T47D (cell line): Measurements from ENCODE around the gene SLC16A2.
A peak's percentile ranks its signal among the peaks of the same experiment; 100 is the strongest.

ENCODE experiments used
- DNase-seq, 2 experiments: peaks; one replicate each; pipeline versions ENCODE4 v3.0.0 to v3.0.0-alpha.2; 2011 to 2012; ENCODE audit warnings: low read depth in 1 of 2, low spot score in 1 of 2
- JUND ChIP-seq: IDR thresholded peaks from 2 replicates; pipeline ENCODE4 v1.6.1; 2012; ENCODE audit warnings: low read depth
- in situ Hi-C: cut with HindIII; loops from 2 replicates; pipeline ENCODE4 v1.10.0; 2016; ENCODE audit warnings: low sequenced_read_pairs, low pct_unique_long_range_greater_than_20kb

SLC16A2 gene

DNA sequence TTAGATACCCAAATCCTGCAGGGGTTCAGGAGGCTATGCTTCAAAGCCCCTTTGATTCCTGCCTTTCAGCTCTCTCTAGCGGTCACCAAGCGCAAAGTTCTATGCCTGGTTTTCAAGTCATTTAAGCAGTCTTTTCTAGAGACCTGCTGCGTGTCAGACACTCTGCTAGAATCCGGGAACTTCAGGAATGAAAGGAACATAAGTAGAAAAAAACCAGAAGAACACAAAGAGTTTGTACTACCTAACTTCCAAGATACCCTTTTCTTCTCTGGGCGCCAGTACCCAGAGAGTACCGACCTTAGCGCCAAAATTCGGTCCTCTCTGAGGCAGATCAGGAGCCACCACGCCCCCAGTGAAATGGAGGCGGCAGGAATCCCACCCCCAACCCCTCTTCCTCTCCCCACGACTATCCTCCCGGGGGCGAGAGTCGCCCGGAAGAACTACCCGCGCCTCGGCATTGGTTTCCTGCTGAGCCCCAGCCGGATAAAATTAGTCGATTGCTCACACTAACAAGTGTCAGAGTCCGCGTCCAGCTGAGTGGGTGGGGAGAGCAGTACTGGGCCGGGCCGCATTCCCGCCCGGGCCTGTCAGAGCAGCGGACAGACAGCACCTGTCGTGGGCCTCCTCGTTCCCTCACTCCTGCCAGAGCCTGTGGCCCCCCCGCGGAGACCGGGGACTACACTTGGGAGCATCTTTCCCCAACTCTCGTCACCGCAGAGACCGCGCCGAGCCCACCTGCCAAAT, 114.3 kb downstream of the SLC16A2 start:
- peak; percentile 28 to 58 for DNase-seq
- no peak for TF ChIP-seq JUND
- in situ Hi-C loops = no loop called here

DNA sequence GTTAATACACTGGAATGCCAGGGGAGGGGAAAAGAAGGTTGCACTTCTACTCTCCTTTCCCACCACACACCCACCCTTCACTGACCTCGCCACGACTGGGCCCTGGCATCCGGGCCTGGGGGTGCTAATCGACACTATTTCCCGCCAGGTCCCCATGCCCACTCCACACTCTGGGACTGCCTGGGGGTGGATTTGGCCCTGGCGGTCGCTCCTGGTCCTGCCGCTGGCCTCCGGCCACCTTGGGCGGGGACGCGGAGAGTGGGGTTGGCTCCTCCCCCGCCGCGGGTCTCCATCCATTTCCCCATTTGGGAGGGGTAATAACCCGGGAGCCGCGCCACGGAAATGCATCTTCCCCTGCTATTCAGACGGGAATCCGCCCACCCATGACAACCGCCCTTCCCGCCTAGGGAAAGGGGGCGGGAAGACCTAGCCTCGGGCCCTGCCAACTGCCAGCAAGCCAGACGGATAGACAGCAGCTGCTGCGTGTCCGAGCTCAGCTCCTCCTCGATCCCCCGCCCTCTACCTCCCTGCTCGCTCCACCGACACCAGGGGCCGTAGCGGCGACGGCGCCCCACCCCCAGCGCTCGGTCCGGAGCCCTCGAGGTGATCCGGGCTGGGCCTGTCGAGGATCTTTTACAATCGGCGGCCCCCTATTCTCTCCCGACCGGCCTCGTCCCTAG, 115.0 kb downstream of the SLC16A2 start:
- DNase-seq = peak; percentile 56 to 76
- in situ Hi-C loops = no loop called here
- TF ChIP-seq JUND = no peak

DNA sequence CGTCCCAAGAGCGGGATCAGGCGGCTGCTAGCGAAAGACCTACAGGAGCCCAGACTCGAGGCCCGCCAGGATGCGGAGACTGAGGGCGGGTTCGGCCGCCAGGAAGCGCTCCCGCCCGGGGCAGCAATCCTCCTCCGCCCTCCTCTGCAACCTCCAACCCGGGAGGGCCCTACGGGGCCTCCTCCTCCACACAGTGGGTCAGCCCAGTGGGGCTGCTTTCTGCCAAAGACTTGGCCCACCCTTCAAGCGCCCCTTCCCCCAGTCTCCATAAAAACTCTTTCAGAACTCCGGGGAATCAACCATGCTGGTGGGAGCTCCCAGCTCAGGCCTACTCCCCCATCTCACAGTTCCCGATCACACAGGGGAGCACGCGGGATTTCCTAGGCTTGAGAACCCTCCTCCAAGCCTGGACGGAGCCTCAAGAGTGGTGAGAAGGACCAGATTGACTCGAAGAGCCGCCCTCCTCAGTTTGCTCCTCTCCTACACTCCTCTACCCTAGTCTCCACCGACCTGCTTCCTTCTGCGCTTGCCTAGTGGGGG, 115.6 kb downstream of the SLC16A2 start:
- peak in 1 of 2 experiments; percentile 11 for DNase-seq
- no peak for TF ChIP-seq JUND
- in situ Hi-C loops = no loop called here

DNA sequence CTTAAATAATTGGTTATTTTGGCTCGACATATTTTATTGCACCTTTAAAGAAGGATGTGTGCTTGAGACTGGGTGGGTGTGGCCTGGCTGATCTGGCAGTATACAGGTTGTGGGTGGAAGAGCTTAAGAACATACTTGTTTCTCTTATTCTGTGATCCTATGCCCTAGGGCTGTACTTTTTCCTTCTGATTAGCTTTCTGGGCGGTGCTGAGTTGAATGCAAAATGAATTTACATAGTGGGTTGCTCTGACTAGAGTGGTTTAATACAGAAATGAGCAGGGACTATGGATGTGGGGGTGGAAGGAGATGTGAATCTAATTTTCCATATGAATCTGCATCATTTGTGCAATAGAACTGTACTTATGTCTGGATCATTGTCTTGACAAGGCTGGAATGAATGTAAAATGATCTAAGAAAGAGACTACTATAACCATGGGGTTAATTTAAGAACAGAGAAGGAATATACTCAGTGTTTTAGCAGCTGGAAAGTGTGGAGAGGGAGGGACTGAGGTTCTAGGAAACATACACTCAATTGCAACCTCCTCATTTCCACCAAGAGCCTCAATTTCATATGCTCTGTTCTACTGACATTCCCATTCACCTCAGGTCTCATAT, 119.4 kb downstream of the SLC16A2 start:
- DNase-seq = no peak
- TF ChIP-seq JUND = no peak
- in situ Hi-C loops = no loop called here

DNA sequence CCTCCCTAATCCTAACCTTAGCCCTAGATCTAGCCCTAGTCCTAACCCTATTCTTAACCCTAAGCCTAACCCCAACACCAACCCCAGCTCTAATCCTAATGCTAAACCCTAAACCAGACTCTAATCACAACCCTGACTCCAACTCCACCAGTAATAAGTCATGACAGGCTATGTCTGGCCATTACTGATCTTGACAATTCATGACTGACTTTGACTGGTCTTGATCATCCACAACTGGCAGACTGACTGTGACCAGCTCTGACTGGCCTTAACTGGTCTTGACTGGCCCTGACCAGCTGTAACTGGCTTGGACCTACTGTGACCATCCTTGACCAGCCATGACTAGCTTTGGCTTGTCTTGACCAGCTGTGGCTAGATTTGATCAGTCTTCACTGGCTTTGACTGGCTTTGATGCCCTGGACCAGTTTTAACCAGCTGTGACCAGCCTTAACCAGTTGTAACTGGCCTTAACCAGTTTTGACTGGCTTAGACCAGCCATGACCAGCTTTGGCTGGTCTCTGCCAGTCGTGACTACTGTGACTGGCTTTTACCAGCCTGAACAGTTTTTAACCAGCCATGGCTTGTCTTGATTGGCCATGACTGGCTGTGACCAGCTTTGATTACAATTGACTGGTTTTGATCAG, 124.7 kb downstream of the SLC16A2 start:
- no peak for DNase-seq
- TF ChIP-seq JUND = no peak
- in situ Hi-C loops = no loop called here

DNA sequence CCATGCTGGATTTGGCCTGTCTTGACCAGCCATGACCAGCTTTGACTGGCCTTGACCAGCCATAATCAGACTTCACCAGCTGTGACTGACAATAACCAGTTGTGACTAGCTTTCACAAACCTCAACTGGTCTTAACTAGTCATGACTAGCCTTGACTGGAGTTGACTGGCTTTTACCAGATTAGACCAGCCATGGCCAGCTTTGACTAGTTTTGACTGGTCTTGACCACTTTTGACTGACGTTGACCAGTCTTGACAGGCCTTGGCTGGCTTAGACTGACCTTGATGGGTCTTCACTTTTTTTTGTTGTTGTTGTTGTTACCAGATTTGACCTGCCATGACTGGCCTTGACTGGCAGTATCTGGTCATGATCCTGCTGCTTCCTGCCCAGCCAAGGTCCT, 125.7 kb downstream of the SLC16A2 start:
- DNase-seq = no peak
- in situ Hi-C loops = no loop called here
- TF ChIP-seq JUND = no peak

DNA sequence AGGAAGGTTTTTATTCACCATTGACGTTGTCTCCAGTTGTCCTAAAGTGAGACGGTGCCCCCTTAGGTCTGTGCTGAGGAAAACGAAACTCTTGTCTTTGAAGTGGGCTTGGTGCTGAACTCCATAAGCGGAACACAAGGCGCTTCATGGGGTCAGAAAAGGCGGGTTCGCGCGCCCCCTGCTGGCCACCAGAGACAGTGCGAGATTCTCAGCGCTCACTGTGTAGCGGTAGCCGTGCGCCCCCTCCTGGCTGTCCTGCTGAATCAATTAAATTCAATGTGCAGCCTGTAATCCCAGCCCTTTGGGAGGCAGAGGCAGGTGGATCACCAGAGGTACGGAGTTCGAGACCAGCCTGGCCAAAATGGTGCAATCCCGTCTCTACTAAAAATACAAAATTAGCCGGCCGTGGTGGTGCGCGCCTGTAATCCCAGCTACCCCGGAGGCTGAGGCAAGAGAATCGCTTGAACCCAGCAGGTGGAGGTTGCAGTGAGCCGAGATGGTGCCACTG, 129.1 kb downstream of the SLC16A2 start:
- in situ Hi-C loops = no loop called here
- TF ChIP-seq JUND = no peak
- DNase-seq = peak in 1 of 2 experiments; percentile 69

DNA sequence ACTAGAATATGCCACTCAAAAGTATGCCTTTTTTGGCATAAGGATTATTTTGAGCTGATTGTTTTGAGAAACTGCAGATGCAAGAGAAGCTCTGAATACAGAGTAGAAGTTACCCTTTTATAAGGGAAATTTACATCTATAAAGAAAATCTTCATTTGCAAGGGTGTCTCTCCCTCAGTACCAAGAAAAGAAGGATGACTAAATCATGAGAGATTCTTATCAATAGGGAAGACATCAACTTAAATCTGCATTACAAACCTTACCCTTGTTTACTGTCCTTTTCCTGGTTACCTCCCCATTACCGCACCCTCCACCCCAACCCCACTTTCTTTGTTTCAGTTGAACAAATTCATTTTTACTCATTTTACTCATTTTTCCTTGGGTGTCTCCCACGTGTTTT, 130.6 kb downstream of the SLC16A2 start:
- DNase-seq = no peak

DNA sequence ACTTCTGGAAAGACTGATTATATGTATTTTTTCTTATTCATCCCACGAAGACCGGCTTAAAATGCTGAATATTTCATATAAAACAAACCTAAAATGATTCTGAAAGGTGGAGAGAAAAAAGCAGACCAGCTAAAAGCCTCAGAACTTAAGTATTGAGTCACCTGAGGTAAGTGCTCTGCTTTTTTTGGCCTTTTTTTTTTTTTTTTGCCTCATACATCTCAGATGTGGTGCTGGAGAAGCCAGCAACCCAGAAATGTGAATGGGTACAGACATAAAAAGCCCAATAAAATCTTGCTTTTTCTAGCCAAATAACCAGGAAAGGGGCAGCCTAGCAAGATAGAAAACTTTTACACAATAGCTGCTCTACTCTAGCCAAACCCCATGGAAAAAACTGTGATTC, 136.1 kb downstream of the SLC16A2 start:
- DNase-seq = no peak
- in situ Hi-C loops = no loop called here
- no peak for TF ChIP-seq JUND

More for the DNA sequence above, 130.6 kb downstream of the SLC16A2 start:
- in situ Hi-C loops = no loop called here
- no peak for TF ChIP-seq JUND

DNA sequence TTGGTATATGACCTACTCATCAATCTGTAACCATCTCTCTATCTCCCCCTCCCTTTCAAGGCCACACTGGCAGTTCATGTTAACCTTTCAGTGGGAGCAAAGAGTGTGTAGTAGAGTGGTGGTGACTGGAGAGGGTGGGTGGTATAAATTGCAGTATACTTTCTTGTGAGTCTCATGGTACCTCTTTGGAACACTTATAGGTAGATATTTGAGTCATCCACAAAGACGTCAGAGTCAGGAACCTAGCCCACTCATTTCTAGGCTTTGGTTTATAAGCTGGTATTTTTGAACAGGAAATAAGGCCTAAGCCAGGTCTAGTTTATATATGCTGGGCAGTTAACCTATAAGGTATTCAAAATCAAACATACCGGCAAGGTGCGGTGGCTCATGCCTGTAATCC, 156.8 kb downstream of the SLC16A2 start:
- in situ Hi-C loops = no loop called here
- no peak for TF ChIP-seq JUND
- DNase-seq = no peak

DNA sequence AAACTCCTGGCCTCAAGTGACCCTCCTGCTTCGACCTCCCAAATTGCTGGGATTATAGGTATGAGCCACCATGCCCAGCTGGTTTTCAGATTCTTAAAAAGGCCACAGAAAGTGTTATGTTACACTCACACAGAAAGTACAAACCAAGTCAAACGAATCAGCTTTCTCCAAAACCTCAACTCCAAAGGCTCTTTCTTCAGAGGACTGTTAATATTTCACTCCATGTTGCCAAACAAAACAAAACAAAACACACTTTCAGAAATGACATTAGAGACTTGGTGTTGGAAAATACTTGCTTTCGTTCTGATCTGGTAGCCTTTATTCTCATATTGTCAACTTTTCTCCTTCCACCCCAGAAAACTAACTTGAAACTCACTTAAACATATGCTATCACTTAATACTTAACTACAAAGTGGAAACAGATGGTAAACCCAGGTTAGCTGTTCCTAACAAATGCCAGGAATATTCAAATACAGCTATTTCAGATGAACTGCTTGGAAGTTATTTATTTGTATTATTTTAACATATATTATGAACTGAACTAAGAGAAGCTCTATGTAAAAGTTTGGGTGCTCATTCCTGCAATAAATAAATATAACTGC, 158.4 kb downstream of the SLC16A2 start:
- TF ChIP-seq JUND = no peak
- no peak for DNase-seq
- in situ Hi-C loops = no loop called here
